OCI-LY7 (cell line): ENCODE data around the gene ZSWIM8. TPM values are rescaled to one million over a fixed set of nuclear protein-coding genes. Genes with fewer than 3 reads are reported as not detected.

Experiments
- BruUV-seq: library from RNA; stranded (reverse); fragments of 400-500 nt; replicated peaks from 2 replicates; lab custom pipeline; 2021; lab: Mats Ljungman, UMichigan
- CTCF ChIA-PET: fragments of 300-600 bp; sonication (Branson Sonifier 250); formaldehyde crosslinking; loops from one replicate; lab custom pipeline; 2022; ENCODE audit warnings: antibody characterized with exemption; ENCODE audit not compliant: unreplicated experiment; lab: Charles Lee
- POLR2A ChIA-PET: fragments of 300-600 bp; sonication (Branson Sonifier 250); formaldehyde crosslinking; loops from one replicate; lab custom pipeline; 2022; ENCODE audit warnings: antibody characterized with exemption; lab: Charles Lee
- DNase-seq: peaks from one replicate; pipeline ENCODE4 v3.0.0-alpha.2; 2015; ENCODE audit warnings: low spot score
- H2AFZ ChIP-seq: fragments of 200-600 bp; sonication (generic), shearing (Covaris generic); 2 replicates; pipeline ENCODE4 v1.6.1; 2014; ENCODE audit warnings: mild to moderate bottlenecking, antibody characterized with exemption, low read length, moderate library complexity
- H3K27ac ChIP-seq: fragments of 200-600 bp; sonication (generic); 2 replicates; pipeline ENCODE4 v1.5.1; 2014; ENCODE audit warnings: mixed run types, low read depth, mild to moderate bottlenecking, moderate library complexity, low read length, inconsistent platforms; ENCODE audit not compliant: poor library complexity, severe bottlenecking
- H3K36me3 ChIP-seq: fragments of 200-600 bp; sonication (generic); 2 replicates; pipeline ENCODE4 v1.6.1; 2014; ENCODE audit warnings: mild to moderate bottlenecking, antibody characterized with exemption, low read length, moderate library complexity, mixed read lengths; ENCODE audit not compliant: insufficient read depth
- H3K4me1 ChIP-seq: fragments of 200-600 bp; sonication (generic); 2 replicates; pipeline ENCODE4 v1.5.1; 2014; ENCODE audit warnings: mild to moderate bottlenecking, low read length; ENCODE audit not compliant: insufficient read depth, poor library complexity, severe bottlenecking
- H3K4me2 ChIP-seq: fragments of 200-600 bp; sonication (generic); 2 replicates; pipeline ENCODE4 v1.6.1; 2014; ENCODE audit warnings: mild to moderate bottlenecking, low read length
- H3K4me3 ChIP-seq: fragments of 200-600 bp; sonication (generic); 2 replicates; pipeline ENCODE4 v1.5.1; 2014; ENCODE audit warnings: mild to moderate bottlenecking, low read depth, low read length; ENCODE audit not compliant: poor library complexity, severe bottlenecking
- H3K79me2 ChIP-seq: fragments of 200-600 bp; sonication (generic); 2 replicates; pipeline ENCODE4 v1.6.1; 2016; ENCODE audit warnings: low read depth, mild to moderate bottlenecking, low read length, moderate library complexity, mixed read lengths; ENCODE audit not compliant: insufficient read depth
- H3K9me2 ChIP-seq: fragments of 200-600 bp; sonication (generic); 2 replicates; pipeline ENCODE4 v1.6.1; 2016; ENCODE audit warnings: mild to moderate bottlenecking, low read length, mixed read lengths; ENCODE audit not compliant: insufficient read depth
- H3K9me3 ChIP-seq: fragments of 200-600 bp; sonication (generic); 2 replicates; pipeline ENCODE4 v1.6.1; 2014; ENCODE audit warnings: mild to moderate bottlenecking, mixed run types, low read length, mixed read lengths
- H4K20me1 ChIP-seq: fragments of 200-600 bp; sonication (generic); 2 replicates; pipeline ENCODE4 v1.6.1; 2014; ENCODE audit warnings: mild to moderate bottlenecking, antibody characterized with exemption, low read length, moderate library complexity, mixed read lengths; ENCODE audit not compliant: insufficient read depth
- CTCF ChIP-seq: fragments of 200-600 bp; sonication (generic); conservative IDR thresholded peaks from 2 replicates; pipeline ENCODE4 v1.5.1; 2014; ENCODE audit warnings: mild to moderate bottlenecking, antibody characterized with exemption, low read length, moderate library complexity, mixed read lengths
- EZH2phosphoT487 ChIP-seq: fragments of 200-600 bp; sonication (generic); IDR thresholded peaks from 2 replicates; pipeline ENCODE4 v1.6.1; 2018; ENCODE audit warnings: low read depth, borderline replicate concordance, mild to moderate bottlenecking, mixed run types, antibody characterized with exemption, low read length, moderate library complexity, mixed read lengths
- intact Hi-C: fragments of 100-400 bp; cut with micrococcal nuclease; formaldehyde crosslinking; loops from one replicate; pipeline ENCODE4 v1.10.0; 2022; ENCODE audit not compliant: unreplicated experiment
- total RNA-seq, 2 experiments: library from RNA; depleted of rRNA in 1 of 2; stranded (reverse); fragments of >200 nt in 1 of 2; shearing (Covaris generic) in 1 of 2; gene quantifications; 2 replicates each; pipeline ENCODE4 v1.2.3, GENCODE V29; 2014 to 2022

The ZSWIM8 gene
- total RNA-seq, 2 experiments from 2014 or later = 22.0 to 52.6 TPM

DNA sequence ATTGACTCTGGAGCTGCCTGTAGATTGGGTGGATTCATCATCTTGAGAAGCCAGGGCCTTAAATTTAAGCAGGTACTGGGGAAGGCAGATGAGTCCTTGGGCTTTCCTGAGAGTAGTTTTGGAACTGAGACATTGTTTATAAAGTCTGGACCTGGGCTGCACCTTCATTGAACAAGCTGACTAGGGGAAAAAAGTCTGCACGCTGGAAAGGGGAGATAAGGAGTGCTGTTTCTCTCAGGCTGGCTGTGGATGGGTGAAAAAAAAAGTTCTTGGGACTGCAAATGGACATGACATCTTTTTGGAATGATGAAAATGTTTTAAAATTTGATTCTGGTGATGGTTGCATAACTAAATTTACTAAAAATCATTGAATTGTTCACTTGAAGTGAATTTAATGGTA, 29.2 kb upstream of the ZSWIM8 start:
- Histone ChIP-seq H3K9me2 (no peaks in the 10 kb centered on the region), H4K20me1 (no peaks in the 10 kb centered on the region), H3K27ac (no peak overlapping the region), H3K79me2 (no peaks in the 10 kb centered on the region; the same call in 1 of the 2 replicates), H2AFZ (no peak overlapping the region), H3K36me3 (peaks cover 61% of the 10 kb centered on the region), H3K4me1 (peaks cover 23% of the 10 kb centered on the region), H3K9me3 (no peaks in the 10 kb centered on the region), H3K4me3 (no peak overlapping the region), H3K4me2 (no peak overlapping the region)
- no TSS peak for BruUV-seq
- CTCF ChIA-PET = no interaction called here
- no peak for TF ChIP-seq EZH2phosphoT487
- no peak for TF ChIP-seq CTCF
- intact Hi-C loops = no loop called here
- POLR2A ChIA-PET = interaction anchor here (0.7 to 1.3 kb wide), 3 partner anchors 11 to 68 kb away, joined by 3 to 4 read pairs (median 3); no protein-coding TSS in a partner anchor
- DNase-seq = no peak

DNA sequence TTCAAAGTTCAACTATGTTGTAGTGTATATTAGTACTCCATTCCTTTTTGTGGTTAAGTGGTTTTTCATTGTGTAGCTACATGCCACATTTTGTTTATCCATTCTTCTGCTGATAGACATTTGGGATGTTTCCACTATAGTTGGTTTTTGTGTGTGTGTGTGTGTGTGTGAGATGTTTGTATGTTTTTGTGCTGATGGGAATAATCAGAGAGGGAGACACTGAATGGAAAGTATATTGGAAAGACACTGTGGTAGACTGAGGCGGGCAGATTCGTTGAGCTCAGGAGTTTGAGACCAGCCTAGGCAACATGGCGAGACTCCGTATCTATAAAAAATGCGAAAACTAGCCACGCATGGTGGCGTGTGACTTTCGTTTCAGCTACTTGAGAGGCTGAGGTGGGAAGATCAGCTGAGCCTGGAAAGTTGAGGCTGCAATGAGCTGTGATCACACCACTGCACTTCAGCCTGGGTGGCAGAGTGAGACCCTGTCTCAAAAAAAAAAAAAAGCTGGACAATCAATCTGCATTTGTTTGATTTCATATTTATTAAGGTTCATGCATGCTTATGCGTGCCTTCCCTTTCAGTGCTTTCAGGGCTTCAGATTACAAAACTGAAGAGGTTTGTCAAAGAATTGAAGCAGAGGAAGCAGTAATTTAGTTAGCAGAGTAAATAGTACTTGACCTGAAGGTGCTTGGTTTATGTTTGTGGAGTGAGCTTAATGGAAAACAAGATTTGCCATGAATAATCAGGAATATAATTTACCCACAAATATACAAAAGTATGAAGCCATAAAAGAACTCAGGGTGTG, 26.5 kb upstream of the ZSWIM8 start:
- Histone ChIP-seq H3K9me2 (no peaks in the 10 kb centered on the region), H3K36me3 (peaks cover 63% of the 10 kb centered on the region), H2AFZ (no peak overlapping the region), H3K4me1 (peaks cover 23% of the 10 kb centered on the region), H3K4me2 (peak overlapping the region; percentile 57), H3K79me2 (no peaks in the 10 kb centered on the region; the same call in 1 of the 2 replicates), H4K20me1 (no peaks in the 10 kb centered on the region), H3K27ac (peak overlapping the region; percentile 64), H3K9me3 (no peaks in the 10 kb centered on the region), H3K4me3 (no peak overlapping the region)
- no peak for TF ChIP-seq CTCF
- TF ChIP-seq EZH2phosphoT487 = no peak
- intact Hi-C loops = no loop called here
- DNase-seq = no peak
- CTCF ChIA-PET = interaction anchor here (1.2 kb wide), 1 partner anchor 15 kb away, joined by 3 read pairs; the partner anchor contains the start of gene SEC24C
- POLR2A ChIA-PET = interaction anchor here (0.5 to 2.5 kb wide), 7 partner anchors 9 to 1008 kb away, joined by 3 to 15 read pairs (median 4); partner anchors contain the start of genes CHCHD1 and SEC24C
- BruUV-seq = no TSS peak
